ENCODE measurements around the gene DIP2C. TPM values are rescaled to one million over a fixed set of nuclear protein-coding genes. Genes with fewer than 3 reads are reported as not detected.
"Not testable (repeated sequence)": the region's sequence is repeated elsewhere in the genome, so short reads cannot be mapped to it uniquely, and the experiment has no call there.

Gene DIP2C
- total RNA-seq, 1 experiment from 2014 or later = 11.0 TPM

DNA sequence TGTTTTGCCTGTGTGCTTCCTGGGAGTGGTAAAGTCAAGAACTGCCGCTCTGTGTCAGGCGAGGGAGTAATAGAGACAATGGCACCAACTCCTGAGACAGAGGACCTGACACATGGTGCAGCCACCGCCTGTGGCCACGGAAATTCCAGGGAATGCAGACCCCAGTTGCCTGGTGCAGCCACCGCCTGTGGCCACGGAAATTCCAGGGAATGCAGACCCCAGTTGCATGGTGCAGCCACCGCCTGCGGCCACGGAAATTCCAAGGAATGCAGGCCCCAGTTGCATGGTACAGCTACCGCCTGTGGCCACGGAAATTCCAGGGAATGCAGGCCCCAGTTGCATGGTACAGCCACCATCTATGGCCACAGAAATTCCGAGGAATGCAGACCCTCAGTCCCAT lies 8.7 kb downstream of the DIP2C start:
- intact Hi-C loops (cut with micrococcal nuclease; ENCODE audit: unreplicated experiment) = no loop called here
- CTCF ChIA-PET = no interaction called here

DNA sequence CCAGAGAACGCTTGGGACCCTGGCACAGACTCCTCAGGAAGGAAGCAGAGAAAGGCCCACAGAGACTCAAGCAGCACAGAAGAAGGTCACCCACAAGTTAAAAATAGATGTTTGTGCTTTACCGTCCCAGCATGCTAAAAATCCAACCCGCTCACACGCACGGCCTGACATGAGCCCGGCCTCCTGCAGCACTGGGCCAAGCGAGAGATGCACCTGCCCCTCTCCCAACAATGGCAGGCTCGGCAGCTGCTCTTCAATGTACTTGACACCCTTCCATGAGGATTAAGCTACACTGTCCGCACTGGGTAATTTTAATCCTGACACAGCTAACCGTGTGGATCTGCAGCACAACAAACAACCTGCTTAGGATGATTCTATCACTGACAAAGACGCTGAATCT lies 9.3 kb downstream of the DIP2C start:
- Mint-ChIP-seq H3K36me3 (ENCODE audit: insufficient read depth, unreplicated experiment) (no peaks in the 10 kb centered on the region), H3K27me3 (ENCODE audit: unreplicated experiment) (no peaks in the 10 kb centered on the region), H3K9me3 (ENCODE audit: low read depth, unreplicated experiment) (no peaks in the 10 kb centered on the region), H3K4me1 (ENCODE audit: low read depth, unreplicated experiment) (peaks cover 9% of the 10 kb centered on the region), H3K27ac (ENCODE audit: unreplicated experiment) (no peak overlapping the region), H3K4me3 (ENCODE audit: low read depth, unreplicated experiment) (no peak overlapping the region)
- TF ChIP-seq, protein P1, sequence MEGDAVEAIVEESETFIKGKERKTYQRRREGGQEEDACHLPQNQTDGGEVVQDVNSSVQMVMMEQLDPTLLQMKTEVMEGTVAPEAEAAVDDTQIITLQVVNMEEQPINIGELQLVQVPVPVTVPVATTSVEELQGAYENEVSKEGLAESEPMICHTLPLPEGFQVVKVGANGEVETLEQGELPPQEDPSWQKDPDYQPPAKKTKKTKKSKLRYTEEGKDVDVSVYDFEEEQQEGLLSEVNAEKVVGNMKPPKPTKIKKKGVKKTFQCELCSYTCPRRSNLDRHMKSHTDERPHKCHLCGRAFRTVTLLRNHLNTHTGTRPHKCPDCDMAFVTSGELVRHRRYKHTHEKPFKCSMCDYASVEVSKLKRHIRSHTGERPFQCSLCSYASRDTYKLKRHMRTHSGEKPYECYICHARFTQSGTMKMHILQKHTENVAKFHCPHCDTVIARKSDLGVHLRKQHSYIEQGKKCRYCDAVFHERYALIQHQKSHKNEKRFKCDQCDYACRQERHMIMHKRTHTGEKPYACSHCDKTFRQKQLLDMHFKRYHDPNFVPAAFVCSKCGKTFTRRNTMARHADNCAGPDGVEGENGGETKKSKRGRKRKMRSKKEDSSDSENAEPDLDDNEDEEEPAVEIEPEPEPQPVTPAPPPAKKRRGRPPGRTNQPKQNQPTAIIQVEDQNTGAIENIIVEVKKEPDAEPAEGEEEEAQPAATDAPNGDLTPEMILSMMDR (IDR thresholded peaks at IDR 0.05; ENCODE audit: unreplicated experiment) = no peak
- intact Hi-C loops (cut with micrococcal nuclease; ENCODE audit: unreplicated experiment) = no loop called here
- CTCF ChIA-PET = no interaction called here
- no TSS peak for BruUV-seq (replicated peaks)
- no peak for DNase-seq

More for the DNA sequence above, 8.7 kb downstream of the DIP2C start:
- Mint-ChIP-seq H3K27me3 (ENCODE audit: unreplicated experiment) (no peaks in the 10 kb centered on the region), H3K4me1 (ENCODE audit: low read depth, unreplicated experiment) (peaks cover 6% of the 10 kb centered on the region), H3K9me3 (ENCODE audit: low read depth, unreplicated experiment) (no peaks in the 10 kb centered on the region), H3K27ac (ENCODE audit: unreplicated experiment) (no peak overlapping the region), H3K4me3 (ENCODE audit: low read depth, unreplicated experiment) (no peak overlapping the region), H3K36me3 (ENCODE audit: insufficient read depth, unreplicated experiment) (no peaks in the 10 kb centered on the region)
- BruUV-seq (replicated peaks) = no TSS peak
- TF ChIP-seq, protein P1 (IDR thresholded peaks at IDR 0.05; ENCODE audit: unreplicated experiment) = no peak
- no peak for DNase-seq

DNA sequence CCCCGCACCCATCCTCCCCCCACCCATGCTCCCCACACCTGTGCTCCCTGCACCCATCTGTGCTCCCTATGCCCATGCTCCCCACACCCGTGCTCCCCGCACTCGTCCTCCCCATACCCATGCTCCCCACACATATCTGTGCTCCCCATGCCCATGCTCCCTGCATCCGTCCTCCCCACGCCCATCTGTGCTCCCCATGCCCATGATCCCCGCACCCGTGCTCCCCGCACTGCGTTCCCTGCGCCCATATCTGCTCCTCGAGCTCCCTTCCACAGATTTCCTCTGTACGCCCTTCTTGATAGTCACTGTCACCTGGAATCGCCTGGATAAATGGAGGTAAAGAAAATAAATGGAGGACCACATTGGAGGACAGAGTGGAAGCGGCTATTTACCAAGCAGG lies 9.9 kb downstream of the DIP2C start:
- BruUV-seq (replicated peaks) = no TSS peak
- no peaks in the 10 kb centered on the region for H3K9me3 Mint-ChIP-seq (ENCODE audit: low read depth, unreplicated experiment)
- no peaks in the 10 kb centered on the region for H3K27me3 Mint-ChIP-seq (ENCODE audit: unreplicated experiment)

DNA sequence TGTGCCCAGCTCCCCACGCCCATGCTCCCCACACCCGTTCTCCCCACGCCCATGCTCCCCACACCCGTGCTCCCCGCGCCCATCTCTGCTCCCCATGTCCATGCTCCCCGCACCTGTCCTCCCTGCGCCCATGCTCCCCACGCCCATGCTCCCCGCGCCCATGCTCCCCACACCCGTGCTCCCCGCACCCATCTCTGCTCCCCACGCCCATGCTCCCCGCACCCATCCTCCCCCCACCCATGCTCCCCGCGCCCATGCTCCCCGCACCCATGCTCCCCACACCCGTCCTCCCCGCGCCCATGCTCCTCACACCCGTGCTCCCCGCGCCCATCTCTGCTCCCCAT lies 10.8 kb downstream of the DIP2C start:
- H3K27me3 Mint-ChIP-seq (ENCODE audit: unreplicated experiment); CTCF ChIA-PET; BruUV-seq (replicated peaks); DNase-seq; intact Hi-C loops (cut with micrococcal nuclease; ENCODE audit: unreplicated experiment); H3K4me3 Mint-ChIP-seq (ENCODE audit: low read depth, unreplicated experiment); H3K36me3 Mint-ChIP-seq (ENCODE audit: insufficient read depth, unreplicated experiment); H3K9me3 Mint-ChIP-seq (ENCODE audit: low read depth, unreplicated experiment); H3K27ac Mint-ChIP-seq (ENCODE audit: unreplicated experiment): not testable (repeated sequence)
- peaks cover 18% of the 10 kb centered on the region for H3K4me1 Mint-ChIP-seq (ENCODE audit: low read depth, unreplicated experiment)

More for the DNA sequence above, 9.9 kb downstream of the DIP2C start:
- intact Hi-C loops (cut with micrococcal nuclease; ENCODE audit: unreplicated experiment) = no loop called here
- H3K4me3 Mint-ChIP-seq (ENCODE audit: low read depth, unreplicated experiment) = no peak overlapping the region
- CTCF ChIA-PET = no interaction called here
- TF ChIP-seq, protein P1 (IDR thresholded peaks at IDR 0.05; ENCODE audit: unreplicated experiment) = no peak
- no peak for DNase-seq
- H3K36me3 Mint-ChIP-seq (ENCODE audit: insufficient read depth, unreplicated experiment) = no peaks in the 10 kb centered on the region
- no peak overlapping the region for H3K27ac Mint-ChIP-seq (ENCODE audit: unreplicated experiment)
- peaks cover 9% of the 10 kb centered on the region for H3K4me1 Mint-ChIP-seq (ENCODE audit: low read depth, unreplicated experiment)

DNA sequence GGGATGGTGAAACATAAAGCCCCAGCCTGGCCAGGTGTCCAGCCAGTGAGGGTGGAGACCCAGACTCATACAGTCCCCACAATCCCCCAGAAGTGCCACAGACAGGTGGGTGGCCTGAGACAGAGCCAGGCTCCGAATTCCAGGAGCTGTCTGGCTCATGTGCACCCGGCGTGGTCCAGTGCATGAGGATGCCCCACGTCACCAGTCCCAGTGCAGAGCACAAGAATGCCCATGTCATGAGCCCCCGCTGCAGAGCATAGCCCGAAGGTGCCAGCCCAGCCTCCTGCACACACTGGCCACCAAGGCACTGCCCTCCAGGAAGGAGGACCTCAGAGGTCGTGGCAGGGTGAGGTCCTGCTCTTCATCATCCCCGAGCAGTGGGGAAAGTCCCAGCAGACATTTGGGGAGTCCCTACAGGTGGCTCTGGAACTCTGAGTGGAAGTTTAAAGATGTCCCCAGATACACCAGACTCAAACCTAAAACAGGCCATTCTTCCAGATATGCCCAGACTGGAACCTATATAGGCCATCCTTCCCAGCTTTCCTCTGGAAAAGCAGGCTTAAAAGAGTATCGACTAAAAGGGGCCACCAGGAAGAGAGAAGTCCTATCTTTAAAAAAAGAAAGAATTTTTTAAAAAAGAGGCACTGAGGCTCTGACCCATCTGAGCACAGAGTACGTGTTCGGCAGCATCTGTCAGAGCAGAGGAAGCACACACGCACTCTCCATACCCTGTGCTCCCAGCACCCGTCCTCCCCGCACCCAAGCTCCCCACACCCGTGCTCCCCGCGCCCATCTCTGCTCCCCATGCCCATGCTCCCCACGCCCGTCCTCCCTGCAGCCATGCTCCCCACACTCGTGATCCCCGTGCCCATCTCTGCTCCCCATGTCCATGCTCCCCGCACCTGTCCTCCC lies 11.5 kb downstream of the DIP2C start:
- H3K9me3 Mint-ChIP-seq (ENCODE audit: low read depth, unreplicated experiment) = no peaks in the 10 kb centered on the region
- H3K27ac Mint-ChIP-seq (ENCODE audit: unreplicated experiment) = no peak overlapping the region
- TF ChIP-seq, protein P1 (IDR thresholded peaks at IDR 0.05; ENCODE audit: unreplicated experiment) = no peak
- intact Hi-C loops (cut with micrococcal nuclease; ENCODE audit: unreplicated experiment) = no loop called here
- DNase-seq = no peak
- CTCF ChIA-PET = no interaction called here
- H3K4me3 Mint-ChIP-seq (ENCODE audit: low read depth, unreplicated experiment) = no peak overlapping the region
- H3K27me3 Mint-ChIP-seq (ENCODE audit: unreplicated experiment) = no peaks in the 10 kb centered on the region
- BruUV-seq (replicated peaks) = no TSS peak
- H3K4me1 Mint-ChIP-seq (ENCODE audit: low read depth, unreplicated experiment) = peaks cover 22% of the 10 kb centered on the region
- H3K36me3 Mint-ChIP-seq (ENCODE audit: insufficient read depth, unreplicated experiment) = no peaks in the 10 kb centered on the region

Measured in Calu3 (cell line).